GM08714 (cell line): ENCODE measurements around the gene PPARG.
A peak's percentile ranks its signal among the peaks of the same experiment; 100 is the strongest.
"Not testable (repeated sequence)": the region's sequence is repeated elsewhere in the genome, so short reads cannot be mapped to it uniquely, and the experiment has no call there.

Experiments
- H3K4me3 ChIP-seq: fragments of 200-500 bp; sonication (Bioruptor generic); 2 replicates; pipeline ENCODE4 v1.5.1; 2014; ENCODE audit warnings: mild to moderate bottlenecking, low read length, inconsistent platforms
- ZNF274 ChIP-seq: IDR thresholded peaks from 2 replicates; pipeline ENCODE4 v1.6.1; 2012; ENCODE audit warnings: mild to moderate bottlenecking, low read depth, low read length

The PPARG gene

GRCh38 chr3:12288182-12289129 is at the start of gene PPARG:
TSS of gene PPARG (plus strand) at chr3:12289070. CDS start at chr3:12379712, 90,642 bp downstream.
- H3K4me3 ChIP-seq: peak within 1 kb of the TSS; percentile 52
- TF ChIP-seq ZNF274: no peak

- no peak for TF ChIP-seq ZNF274
- H3K4me3 ChIP-seq: no peak overlapping the region
Measured at GRCh38 chr3:12239301-12239700, 49.6 kb upstream of the PPARG start.

GRCh38 chr3:12242772-12243171 is 46.1 kb upstream of the PPARG start:
- no peak overlapping the region for H3K4me3 ChIP-seq
- no peak for TF ChIP-seq ZNF274

- TF ChIP-seq ZNF274: no peak
- no peak overlapping the region for H3K4me3 ChIP-seq
Measured at GRCh38 chr3:12246497-12247163, 42.2 kb upstream of the PPARG start.

GRCh38 chr3:12247411-12247810 is 41.5 kb upstream of the PPARG start:
- TF ChIP-seq ZNF274: no peak
- no peak overlapping the region for H3K4me3 ChIP-seq

GRCh38 chr3:12249519-12249918 is 39.4 kb upstream of the PPARG start:
- no peak for TF ChIP-seq ZNF274
- H3K4me3 ChIP-seq: no peak overlapping the region

- TF ChIP-seq ZNF274: no peak
- H3K4me3 ChIP-seq: no peak overlapping the region
Measured at GRCh38 chr3:12252889-12253288, 36.0 kb upstream of the PPARG start.

- no peak for TF ChIP-seq ZNF274
- no peak overlapping the region for H3K4me3 ChIP-seq
Measured at GRCh38 chr3:12253516-12254343, 35.1 kb upstream of the PPARG start.

GRCh38 chr3:12255393-12255792 is 33.5 kb upstream of the PPARG start:
- no peak for TF ChIP-seq ZNF274

GRCh38 chr3:12258911-12259310 is 30.0 kb upstream of the PPARG start:
- H3K4me3 ChIP-seq: no peak overlapping the region
- TF ChIP-seq ZNF274: no peak

More at GRCh38 chr3:12255393-12255792, 33.5 kb upstream of the PPARG start:
- H3K4me3 ChIP-seq: no peak overlapping the region

- H3K4me3 ChIP-seq: not testable (repeated sequence)
Measured at GRCh38 chr3:12262173-12262572, 26.7 kb upstream of the PPARG start.

- no peak for TF ChIP-seq ZNF274
- H3K4me3 ChIP-seq: no peak overlapping the region
Measured at GRCh38 chr3:12265508-12265907, 23.4 kb upstream of the PPARG start.

GRCh38 chr3:12266038-12266437 is 22.8 kb upstream of the PPARG start:
- no peak for TF ChIP-seq ZNF274
- no peak overlapping the region for H3K4me3 ChIP-seq

GRCh38 chr3:12267376-12268030 is 21.4 kb upstream of the PPARG start:
- no peak for TF ChIP-seq ZNF274
- no peak overlapping the region for H3K4me3 ChIP-seq
